ENCODE data around the gene MUC20. TPM values are rescaled to one million over a fixed set of nuclear protein-coding genes. Genes with fewer than 3 reads are reported as not detected.
"Not testable (repeated sequence)": the region's sequence is repeated elsewhere in the genome, so short reads cannot be mapped to it uniquely, and the experiment has no call there.

MUC20 gene
- total and polyA plus RNA-seq, 11 donors = 0.21 to 8.4 (median 3.2) TPM

- peaks cover 0 to 88% (median 55%) of the 10 kb centered on the region in 9 donors for H3K36me3 ChIP-seq
- DNase-seq (no peak), ATAC-seq (no peak)
- H3K4me3 ChIP-seq = no peak overlapping the region
- peaks cover 0 to 4% (median 0%) of the 10 kb centered on the region in 12 donors for H3K9me3 ChIP-seq
- no peak overlapping the region for H3K27ac ChIP-seq
- TF ChIP-seq POLR2A (IDR thresholded peaks at IDR 0.05) = no peak
- TF ChIP-seq, protein P1, sequence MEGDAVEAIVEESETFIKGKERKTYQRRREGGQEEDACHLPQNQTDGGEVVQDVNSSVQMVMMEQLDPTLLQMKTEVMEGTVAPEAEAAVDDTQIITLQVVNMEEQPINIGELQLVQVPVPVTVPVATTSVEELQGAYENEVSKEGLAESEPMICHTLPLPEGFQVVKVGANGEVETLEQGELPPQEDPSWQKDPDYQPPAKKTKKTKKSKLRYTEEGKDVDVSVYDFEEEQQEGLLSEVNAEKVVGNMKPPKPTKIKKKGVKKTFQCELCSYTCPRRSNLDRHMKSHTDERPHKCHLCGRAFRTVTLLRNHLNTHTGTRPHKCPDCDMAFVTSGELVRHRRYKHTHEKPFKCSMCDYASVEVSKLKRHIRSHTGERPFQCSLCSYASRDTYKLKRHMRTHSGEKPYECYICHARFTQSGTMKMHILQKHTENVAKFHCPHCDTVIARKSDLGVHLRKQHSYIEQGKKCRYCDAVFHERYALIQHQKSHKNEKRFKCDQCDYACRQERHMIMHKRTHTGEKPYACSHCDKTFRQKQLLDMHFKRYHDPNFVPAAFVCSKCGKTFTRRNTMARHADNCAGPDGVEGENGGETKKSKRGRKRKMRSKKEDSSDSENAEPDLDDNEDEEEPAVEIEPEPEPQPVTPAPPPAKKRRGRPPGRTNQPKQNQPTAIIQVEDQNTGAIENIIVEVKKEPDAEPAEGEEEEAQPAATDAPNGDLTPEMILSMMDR (IDR thresholded peaks at IDR 0.05) = no peak
- intact Hi-C loops (cut with DNase I) = no loop called here
- H3K27me3 ChIP-seq = no peaks in the 10 kb centered on the region
- H3K4me1 ChIP-seq = peaks cover 0 to 23% (median 10%) of the 10 kb centered on the region in 12 donors
- WGBS, 4 donors = 77 to 92% (median 85%) methylated on average over 13 of the region's 13 CpGs
Measured at GRCh38 chr3:195693428-195694216, 27.2 kb upstream of the MUC20 start.

DNA sequence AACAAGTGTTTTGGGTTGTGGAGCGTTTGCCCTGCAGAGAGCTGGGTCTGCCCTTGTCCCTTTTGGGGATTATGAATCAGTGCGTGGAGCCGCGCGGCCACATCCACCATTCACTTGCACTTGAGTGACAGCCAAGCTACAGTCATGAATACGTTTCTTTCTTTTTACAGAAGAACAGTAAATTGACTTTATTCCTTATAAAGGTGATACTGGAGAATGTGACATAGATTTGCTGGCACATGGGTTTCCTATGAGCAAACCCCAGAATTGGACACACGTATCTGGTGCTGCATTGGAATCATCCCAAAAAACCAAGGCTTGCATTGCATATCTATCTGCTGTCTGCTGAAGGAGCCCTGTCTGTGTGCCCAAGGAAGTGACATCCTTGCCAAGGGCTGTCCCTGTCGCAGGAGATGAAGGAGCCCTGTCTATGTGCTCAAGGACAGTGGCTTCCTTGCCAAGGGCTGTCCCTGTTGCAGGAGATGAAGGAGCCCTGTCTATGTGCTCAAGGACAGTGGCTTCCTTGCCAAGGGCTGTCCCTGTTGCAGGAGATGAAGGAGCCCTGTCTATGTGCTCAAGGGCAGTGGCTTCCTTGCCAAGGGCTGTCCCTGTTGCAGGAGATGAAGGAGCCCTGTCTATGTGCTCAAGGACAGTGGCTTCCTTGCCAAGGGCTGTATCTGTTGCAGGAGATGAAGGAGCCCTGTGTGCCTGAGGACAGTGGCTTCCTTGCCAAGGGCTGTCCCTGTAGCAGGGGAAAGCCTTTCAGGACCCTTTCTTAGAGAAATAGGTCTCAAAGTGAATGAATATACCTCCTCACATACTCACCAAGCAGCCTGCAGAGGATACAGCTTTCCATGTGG, 26.3 kb upstream of the MUC20 start:
- not testable (repeated sequence) for H3K4me3 ChIP-seq, ATAC-seq, H3K27me3 ChIP-seq, H3K9me3 ChIP-seq, H3K27ac ChIP-seq, DNase-seq
- intact Hi-C loops (cut with DNase I) = loop anchor here in 1 of 10 donors (5.0 kb wide), 1 partner anchor 278 kb away; no protein-coding TSS in a partner anchor
- WGBS, 4 donors = 75 to 84% (median 77%) methylated on average over 8 of the region's 8 CpGs
- peaks cover 0 to 87% (median 48%) of the 10 kb centered on the region in 9 donors for H3K36me3 ChIP-seq
- H3K4me1 ChIP-seq = peaks cover 0 to 16% (median 4%) of the 10 kb centered on the region in 12 donors

DNA sequence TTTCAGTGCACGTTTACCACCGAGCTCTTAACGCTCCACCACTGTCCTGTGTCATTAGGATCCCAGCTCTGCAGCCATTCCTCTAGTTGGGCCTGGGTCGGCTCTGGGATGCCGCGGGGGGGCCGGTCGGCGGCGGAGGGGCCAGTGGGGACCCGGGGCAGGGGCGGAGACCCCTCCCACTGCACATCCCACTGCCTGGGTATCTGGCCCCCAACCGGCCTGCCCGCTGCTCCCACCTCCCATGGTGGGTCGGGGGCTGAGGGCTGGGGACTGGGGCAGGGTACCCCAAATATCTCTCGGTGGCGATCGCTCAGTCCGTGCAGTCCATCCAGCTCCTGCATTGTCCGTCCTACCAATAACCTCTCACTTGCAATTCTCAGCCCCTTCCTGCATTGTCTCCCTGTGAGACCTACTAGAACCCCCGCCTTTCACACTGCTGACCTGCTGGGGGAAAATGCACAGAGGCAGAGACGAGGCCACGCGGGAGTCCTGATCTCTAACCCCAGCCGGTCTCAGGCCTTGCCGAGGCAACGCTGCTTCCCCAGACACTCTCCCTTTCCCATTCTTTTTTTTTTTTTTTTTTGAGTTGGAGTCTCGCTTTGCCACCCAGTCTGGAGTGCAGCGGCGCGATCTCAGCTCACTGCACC, 24.0 kb upstream of the MUC20 start:
- Histone ChIP-seq H3K27me3 (no peaks in the 10 kb centered on the region), H3K9me3 (peaks cover 0 to 4% (median 0%) of the 10 kb centered on the region in 12 donors), H3K27ac (no peak overlapping the region), H3K36me3 (peaks cover 0 to 84% (median 45%) of the 10 kb centered on the region in 9 donors), H3K4me1 (peaks cover 0 to 13% (median 0%) of the 10 kb centered on the region in 12 donors), H3K4me3 (no peak overlapping the region)
- DNase-seq = no peak
- intact Hi-C loops (cut with DNase I) = loop anchor here in 1 of 10 donors (5.0 kb wide), 1 partner anchor 276 kb away; no protein-coding TSS in a partner anchor
- ATAC-seq = peak in 2 of 4 donors; percentile 3 to 10
- 88 to 96% (median 89%) methylated on average over 23 to 31 of the region's 31 CpGs for WGBS, 4 donors
- no peak for TF ChIP-seq POLR2A (IDR thresholded peaks at IDR 0.05)
- TF ChIP-seq, protein P1 (IDR thresholded peaks at IDR 0.05) = no peak

DNA sequence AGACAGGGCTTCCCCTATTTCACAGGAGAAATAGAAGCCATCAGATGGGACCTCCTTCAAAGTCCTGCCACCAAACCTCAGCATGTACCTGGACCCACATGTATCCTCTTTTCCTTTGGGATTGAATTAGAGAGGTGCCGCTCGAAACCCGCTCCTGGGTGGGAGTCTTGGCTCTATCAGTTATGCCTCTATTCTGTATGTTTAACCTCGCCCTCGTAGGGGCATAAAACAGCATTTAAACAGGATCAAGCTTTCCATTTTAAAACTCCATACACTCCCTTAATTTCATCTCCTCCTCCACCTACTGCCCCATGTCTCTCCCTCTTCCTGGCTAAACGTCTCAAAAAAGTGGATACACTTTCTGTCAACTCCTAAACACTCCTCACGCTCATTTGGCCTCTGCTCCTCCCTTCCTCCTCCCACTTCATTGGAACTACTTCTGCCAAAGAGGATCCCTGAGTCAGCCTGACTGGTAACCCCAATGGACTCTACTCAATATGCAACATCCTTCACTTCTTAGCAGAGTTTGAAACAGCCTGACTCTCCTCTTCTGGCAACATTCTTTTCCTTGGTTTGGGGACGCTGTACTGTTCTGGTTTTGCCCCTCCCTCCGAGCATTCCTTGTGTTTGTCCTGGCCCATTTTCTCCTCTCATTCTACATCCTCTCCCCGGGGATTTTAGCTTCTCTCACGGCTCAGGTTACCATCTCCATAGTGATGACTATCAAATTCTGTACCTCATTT, 23.0 kb upstream of the MUC20 start:
- 62 to 68% (median 65%) methylated on average over 11 of the region's 11 CpGs for WGBS, 4 donors
- H3K9me3 ChIP-seq = peaks cover 0 to 4% (median 0%) of the 10 kb centered on the region in 12 donors
- H3K36me3 ChIP-seq = peaks cover 0 to 74% (median 35%) of the 10 kb centered on the region in 9 donors
- ATAC-seq (peak in 3 of 4 donors; percentile 19 to 60 (median 33)), DNase-seq (no peak)
- TF ChIP-seq POLR2A (IDR thresholded peaks at IDR 0.05) = no peak
- TF ChIP-seq, protein P1 (IDR thresholded peaks at IDR 0.05) = no peak
- no peaks in the 10 kb centered on the region for H3K27me3 ChIP-seq
- H3K27ac ChIP-seq = peak overlapping the region in 1 of 12 donors; percentile 22
- H3K4me3 ChIP-seq = no peak overlapping the region
- H3K4me1 ChIP-seq = peaks cover 0 to 13% (median 0%) of the 10 kb centered on the region in 12 donors
- intact Hi-C loops (cut with DNase I) = loop anchor here in 1 of 10 donors (5.0 kb wide), 1 partner anchor 275 kb away; no protein-coding TSS in a partner anchor
